Measurements from ENCODE around the gene EDNRB.
A peak's percentile ranks its signal among the peaks of the same experiment; 100 is the strongest.
"Not testable (repeated sequence)": the region's sequence is repeated elsewhere in the genome, so short reads cannot be mapped to it uniquely, and the experiment has no call there.

The EDNRB gene

DNA sequence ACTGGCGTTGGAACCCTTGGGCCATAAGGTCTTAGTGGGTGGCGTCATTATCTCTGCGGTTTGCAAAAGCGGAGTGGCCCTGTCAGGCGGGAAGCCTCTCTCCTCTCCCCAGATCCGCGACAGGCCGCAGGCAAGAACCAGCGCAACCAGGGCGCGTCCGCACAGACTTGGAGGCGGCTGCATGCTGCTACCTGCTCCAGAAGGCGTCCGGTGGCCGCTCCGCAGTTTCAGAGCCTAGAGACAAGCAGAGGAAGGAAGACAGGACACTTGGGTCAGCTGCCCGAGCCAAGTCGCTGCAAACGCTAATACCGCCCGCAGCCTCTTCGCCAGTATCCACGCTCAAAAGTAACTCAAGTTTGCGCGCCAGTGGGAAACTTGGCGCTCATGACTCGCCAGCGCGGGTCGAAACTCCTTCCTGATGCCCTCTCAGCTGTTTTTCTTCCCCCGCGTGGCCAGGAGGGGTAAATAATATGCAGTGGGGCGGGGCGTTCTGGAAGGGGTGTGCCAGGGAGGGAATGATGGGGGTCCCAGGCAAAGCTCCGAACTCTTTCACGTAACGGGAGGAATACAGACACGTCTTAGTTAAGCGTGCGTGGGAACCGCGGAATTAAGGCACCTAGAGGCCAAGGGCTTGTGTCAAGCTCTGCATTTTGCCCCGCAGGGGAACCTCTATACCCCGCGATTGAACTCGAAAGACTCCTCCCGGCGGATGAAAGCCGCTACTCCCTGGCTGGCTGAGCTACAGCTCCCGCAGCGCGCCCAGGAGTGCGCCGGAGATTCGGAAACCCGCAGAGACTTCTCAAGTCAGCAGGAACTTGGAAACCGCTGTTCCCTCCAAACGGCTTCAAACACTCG is at the start of gene EDNRB:
TSS of gene EDNRB (minus strand) at position 441 of the 855 bp plus-strand sequence. CDS start at position 183, 258 bp downstream.
- DNase-seq (ENCODE audit: low spot score), result no peak

GRCh38 chr13:77966671-77967070 is 48.0 kb upstream of the EDNRB start:
- no peak for DNase-seq (ENCODE audit: low spot score)

- no peak for DNase-seq (ENCODE audit: low spot score)
Measured at GRCh38 chr13:77952737-77953136, 34.1 kb upstream of the EDNRB start.

DNA sequence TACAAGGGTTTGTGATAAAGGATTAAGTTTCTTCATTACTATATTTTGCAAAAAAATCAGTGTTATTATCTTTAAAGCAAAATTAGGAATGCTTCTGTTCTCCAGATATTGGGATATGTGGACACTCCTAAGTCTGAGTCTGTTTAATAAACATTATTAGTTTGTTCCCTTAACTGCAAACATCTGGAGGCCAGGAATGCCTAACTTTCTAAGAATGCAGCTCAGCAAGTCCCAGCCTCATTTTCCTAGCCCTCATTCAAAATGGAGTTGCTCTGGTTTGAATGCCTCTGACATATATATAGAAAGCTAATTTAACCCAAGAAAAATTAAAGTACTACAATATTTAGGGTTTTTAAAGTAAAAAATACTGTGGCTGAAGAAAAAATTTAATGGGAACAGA is 33.6 kb upstream of the EDNRB start:
- DNase-seq (ENCODE audit: low spot score), result no peak

- no peak for DNase-seq (ENCODE audit: low spot score)
Measured at GRCh38 chr13:77946522-77946921, 27.9 kb upstream of the EDNRB start.

- DNase-seq (ENCODE audit: low spot score), result not testable (repeated sequence)
Measured at GRCh38 chr13:77935063-77935462, 16.4 kb upstream of the EDNRB start.

GRCh38 chr13:77930430-77930829 is 11.8 kb upstream of the EDNRB start:
- no peak for DNase-seq (ENCODE audit: low spot score)

DNA sequence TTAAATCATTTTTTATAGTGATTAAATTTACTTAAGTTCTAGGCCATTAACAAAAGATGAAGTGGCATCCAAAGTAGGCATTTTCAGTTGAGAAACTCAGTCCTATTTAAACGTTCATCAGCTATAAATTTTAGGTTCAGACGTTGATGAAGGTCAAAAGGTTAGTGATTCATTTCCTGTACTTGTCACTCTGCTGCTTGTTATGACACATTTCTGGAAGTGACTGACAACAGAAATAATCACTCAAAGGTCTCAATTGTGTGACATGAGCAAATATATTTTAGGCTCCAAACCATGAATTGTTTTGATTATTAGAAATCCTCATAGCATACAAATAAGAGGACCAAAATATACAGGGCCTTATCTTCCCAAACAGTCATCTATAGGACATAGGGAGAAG is 10.3 kb upstream of the EDNRB start:
- DNase-seq (ENCODE audit: low spot score), result no peak

- no peak for DNase-seq (ENCODE audit: low spot score)
Measured at GRCh38 chr13:77925616-77926015, 7.0 kb upstream of the EDNRB start.

DNA sequence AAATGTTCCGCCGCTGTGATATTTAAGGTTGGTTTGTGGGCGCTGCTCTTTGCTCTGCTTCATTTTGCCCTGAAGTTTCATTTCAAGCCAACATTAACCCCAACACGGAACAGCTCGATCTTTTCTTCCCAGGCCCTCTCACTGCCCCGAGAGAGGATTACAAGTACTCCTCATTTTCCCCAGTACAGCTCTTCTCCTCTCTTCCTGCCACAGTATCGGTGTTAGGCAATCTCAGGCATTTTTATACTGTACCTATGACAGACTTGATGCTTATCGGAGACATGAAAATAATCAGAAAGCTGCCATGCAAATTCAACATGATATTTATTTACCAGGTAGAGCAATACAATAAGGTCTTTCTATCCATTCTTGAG is 1.3 kb upstream of the EDNRB start:
- no peak for DNase-seq (ENCODE audit: low spot score)

DNA sequence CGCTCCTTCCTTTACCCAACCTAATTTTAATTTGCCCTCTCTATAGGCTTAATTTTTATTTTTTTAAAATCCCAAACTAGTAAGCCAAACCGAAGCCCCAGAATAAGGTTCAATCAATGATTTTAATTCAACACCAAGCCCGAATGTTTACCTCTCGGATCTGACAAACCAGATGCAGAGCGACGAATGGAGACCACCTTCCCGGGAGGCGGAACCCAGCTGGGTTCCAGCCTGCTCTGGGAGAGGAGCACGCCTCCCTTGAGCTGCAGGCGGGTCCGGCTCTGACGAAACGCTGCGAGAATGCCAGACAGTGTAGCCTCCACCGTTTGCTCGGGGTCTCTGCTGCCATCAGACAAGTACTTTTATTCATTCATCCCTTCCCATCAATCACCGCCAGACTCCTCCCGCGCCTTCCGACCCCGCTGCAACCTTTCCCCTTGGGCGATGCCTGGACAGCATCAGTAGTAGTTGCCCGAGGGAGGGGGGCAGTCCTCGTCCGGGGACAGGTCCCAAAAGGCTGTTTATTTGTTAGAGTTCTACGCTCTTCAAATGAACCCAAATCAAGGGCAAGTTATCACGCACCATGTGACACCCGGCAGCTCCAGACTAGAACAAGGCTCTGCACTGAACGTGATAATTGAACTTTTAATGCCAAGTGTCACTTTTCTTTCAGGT is 752 bp upstream of the EDNRB start:
- peak; percentile 30 for DNase-seq (ENCODE audit: low spot score)

- DNase-seq (ENCODE audit: low spot score), result no peak
Measured at GRCh38 chr13:77916488-77916887, 2.1 kb downstream of the EDNRB start.

GRCh38 chr13:77915686-77916085 is 2.9 kb downstream of the EDNRB start:
- DNase-seq (ENCODE audit: low spot score), result no peak

- DNase-seq (ENCODE audit: low spot score), result no peak
Measured at GRCh38 chr13:77913003-77913402, 5.6 kb downstream of the EDNRB start.

DNA sequence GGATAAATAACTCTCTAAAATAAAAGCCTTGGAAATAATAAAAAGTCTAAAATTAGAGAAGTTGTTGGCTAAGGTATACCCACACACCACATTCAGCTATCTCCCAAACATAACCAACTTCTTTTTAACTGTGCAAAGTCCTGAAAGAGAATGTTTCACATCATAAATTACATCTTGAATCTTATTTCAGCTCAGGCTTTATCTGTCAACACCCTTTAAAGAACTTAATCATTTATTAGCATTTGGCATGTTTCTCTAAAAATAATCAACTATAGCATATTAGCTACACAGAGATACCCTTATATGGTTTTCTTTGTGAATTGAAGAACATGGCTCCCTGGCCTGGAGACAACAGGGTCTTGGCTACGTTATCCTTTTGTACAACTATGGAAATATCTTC is 6.9 kb downstream of the EDNRB start:
- DNase-seq (ENCODE audit: low spot score), result no peak

DNA sequence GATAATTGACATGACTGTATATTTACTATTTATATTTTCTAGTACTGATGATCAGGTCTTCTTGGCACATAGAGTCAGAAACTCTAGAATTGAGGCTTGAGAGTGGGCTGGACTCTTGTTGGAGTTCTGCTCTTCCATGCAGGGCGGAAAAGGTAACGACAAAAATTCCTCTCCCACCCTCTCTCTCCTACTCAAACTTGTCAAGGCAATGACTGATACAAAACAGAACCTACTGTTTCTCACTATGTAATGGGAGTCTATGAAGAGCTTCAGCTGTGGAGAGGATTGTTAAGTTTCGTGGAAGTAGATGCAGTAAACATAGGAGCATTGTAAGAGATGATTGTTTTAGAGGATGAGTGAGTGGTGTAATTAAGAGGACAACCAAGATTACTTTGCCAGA is 8.8 kb downstream of the EDNRB start:
- DNase-seq (ENCODE audit: low spot score), result no peak

- no peak for DNase-seq (ENCODE audit: low spot score)
Measured at GRCh38 chr13:77908531-77908930, 10.1 kb downstream of the EDNRB start.

DNA sequence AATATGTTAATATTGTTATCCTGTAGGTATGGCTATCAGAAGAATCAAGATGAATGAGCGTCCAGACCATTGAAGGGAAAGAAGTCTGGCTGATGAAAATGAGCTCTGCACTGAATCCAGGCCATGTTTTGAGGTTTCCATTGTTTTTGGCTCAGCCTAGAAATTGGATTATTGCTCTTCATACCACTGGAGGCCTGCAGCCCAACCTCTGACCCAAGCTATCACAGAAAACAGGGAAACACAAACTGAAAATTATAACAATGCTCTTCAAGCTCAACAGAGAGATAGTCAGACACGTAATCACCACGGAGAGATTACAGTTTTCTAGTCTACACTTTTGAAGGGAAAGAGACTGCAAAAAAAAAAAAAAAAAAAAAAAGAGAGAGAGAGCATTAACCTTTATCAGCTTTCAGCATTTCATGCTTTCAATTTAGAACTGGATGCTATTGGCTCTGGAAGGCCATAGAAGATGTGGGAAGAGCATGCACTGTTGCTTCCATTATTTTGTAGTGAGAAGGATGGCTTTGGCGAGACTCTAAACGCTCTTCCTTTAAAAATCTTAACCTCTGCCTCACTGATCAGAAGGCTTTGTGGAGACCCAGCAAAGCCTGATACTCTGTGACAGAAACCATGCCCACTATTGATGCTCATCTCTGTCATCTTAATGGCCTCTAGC is 10.8 kb downstream of the EDNRB start:
- no peak for DNase-seq (ENCODE audit: low spot score)

DNA sequence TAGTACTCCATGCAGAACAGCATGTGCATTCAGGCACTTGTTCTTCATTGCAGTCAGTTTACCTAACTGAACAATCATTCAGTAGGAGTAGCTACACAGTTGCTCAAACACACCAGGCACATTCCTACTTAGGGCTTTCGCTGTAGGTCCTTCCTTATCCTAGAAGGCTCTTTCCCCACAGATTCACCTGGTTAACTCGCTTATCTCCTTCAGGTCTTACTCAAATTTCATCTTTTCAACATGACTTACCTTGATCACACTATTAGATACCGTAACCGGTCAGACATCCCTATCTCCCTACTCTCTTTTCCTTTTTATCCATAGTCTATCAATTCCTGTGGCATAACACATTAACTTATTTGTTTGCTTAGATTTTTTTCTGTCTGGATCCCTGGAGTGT is 14.6 kb downstream of the EDNRB start:
- no peak for DNase-seq (ENCODE audit: low spot score)

- DNase-seq (ENCODE audit: low spot score), result no peak
Measured at GRCh38 chr13:77903435-77903834, 15.2 kb downstream of the EDNRB start.

DNA sequence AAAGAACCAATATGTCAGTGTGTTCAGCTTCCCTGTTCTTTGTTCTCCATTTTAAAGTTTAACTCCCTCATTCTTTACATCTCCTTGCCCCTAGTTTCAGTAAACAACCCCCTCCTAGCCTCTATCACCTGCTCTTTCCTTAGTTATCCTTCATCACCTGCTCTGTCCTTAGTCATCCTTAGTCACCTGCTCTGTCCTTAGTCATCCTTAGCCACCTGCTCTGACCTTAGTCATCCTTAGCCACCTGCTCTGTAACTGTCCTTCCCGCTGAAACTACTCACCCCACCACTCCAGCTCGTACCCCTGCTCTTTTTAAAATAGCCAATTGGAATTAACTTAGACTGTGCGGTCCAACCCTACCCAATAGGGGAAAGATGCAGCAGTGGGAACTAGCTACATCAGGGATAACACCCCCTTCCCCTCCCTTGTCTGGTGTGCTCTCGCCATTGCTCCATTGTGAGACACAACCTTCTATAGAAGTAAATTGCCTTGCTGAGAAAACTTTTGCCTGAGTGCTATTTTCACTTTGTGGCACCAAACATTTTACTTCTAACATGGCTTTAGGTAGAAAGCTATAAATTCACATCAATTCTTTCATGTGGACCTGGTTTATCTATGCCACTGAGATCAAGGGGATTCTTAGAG is 16.2 kb downstream of the EDNRB start:
- DNase-seq (ENCODE audit: low spot score), result no peak

- DNase-seq (ENCODE audit: low spot score), result no peak
Measured at GRCh38 chr13:77898097-77898496, 20.5 kb downstream of the EDNRB start.

GRCh38 chr13:77896977-77897376 is 21.7 kb downstream of the EDNRB start:
- no peak for DNase-seq (ENCODE audit: low spot score)

Data from HuH-7 (cell line).